K562 (cell line): ENCODE data around the gene VEGFA. TPM values are rescaled to one million over a fixed set of nuclear protein-coding genes. Genes with fewer than 3 reads are reported as not detected.

Experiments used
- ASH1L ChIP-seq: fragments of 450-650 bp; IDR thresholded peaks from 2 replicates; pipeline ENCODE4 v1.6.1; 2018; ENCODE audit warnings: borderline replicate concordance, mild to moderate bottlenecking, low read depth; ENCODE audit not compliant: partially characterized antibody
- DPF2 ChIP-seq: fragments of 450-650 bp; IDR thresholded peaks from 2 replicates; pipeline ENCODE4 v1.6.1; 2016
- GATA2 ChIP-seq: sonication (generic); formaldehyde crosslinking; IDR thresholded peaks from 2 replicates; pipeline ENCODE4 v1.4.0; 2020; ENCODE audit warnings: mild to moderate bottlenecking, missing genetic modification reagents
- GTF2B ChIP-seq: IDR thresholded peaks from 2 replicates; pipeline ENCODE4 v1.6.1; 2011; ENCODE audit not compliant: insufficient read length; ENCODE audit errors: extremely low read depth
- HMG20B ChIP-seq: fragments of 250-450 bp; sonication (Bioruptor Pico); IDR thresholded peaks from 2 replicates; pipeline ENCODE4 v1.5.0; 2021; ENCODE audit warnings: mild to moderate bottlenecking
- HSF4 ChIP-seq: fragments of 250-450 bp; sonication (Bioruptor Pico); IDR thresholded peaks from 2 replicates; pipeline ENCODE4 v2.1.2; 2022; ENCODE audit warnings: mild to moderate bottlenecking, moderate library complexity, borderline replicate concordance
- MAFK ChIP-seq: IDR thresholded peaks from 2 replicates; pipeline ENCODE4 v1.6.1; 2011; ENCODE audit warnings: low read length, improper control_type of control experiment
- NCOA4 ChIP-seq: fragments of 450-650 bp; IDR thresholded peaks from 2 replicates; pipeline ENCODE4 v1.6.1; 2018; ENCODE audit warnings: mild to moderate bottlenecking; ENCODE audit not compliant: partially characterized antibody
- PRPF4 ChIP-seq: fragments of 200-400 bp; formaldehyde crosslinking; IDR thresholded peaks from one replicate; pipeline ENCODE4 v1.6.1; 2017; ENCODE audit warnings: low read length, low read depth, mild to moderate bottlenecking; ENCODE audit not compliant: insufficient read depth, poor library complexity, severe bottlenecking
- PURB ChIP-seq: sonication (generic); formaldehyde crosslinking; IDR thresholded peaks from 2 replicates; pipeline ENCODE4 v1.9.0; 2021; ENCODE audit warnings: low read depth, mild to moderate bottlenecking, missing genetic modification reagents
- RB1 ChIP-seq: fragments of 450-650 bp; IDR thresholded peaks from 2 replicates; pipeline ENCODE4 v1.6.1; 2017; ENCODE audit warnings: low read depth, mild to moderate bottlenecking
- RBM39 ChIP-seq: fragments of 200-400 bp; formaldehyde crosslinking; optimal IDR thresholded peaks from 2 replicates; pipeline ENCODE3; 2018; ENCODE audit warnings: low read depth, low read length
- SMAD3 ChIP-seq: fragments of 450-650 bp; formaldehyde crosslinking; conservative IDR thresholded peaks from 2 replicates; pipeline ENCODE4 v1.4.0; 2020; ENCODE audit warnings: mild to moderate bottlenecking
- SMAD4 ChIP-seq: fragments of 250-450 bp; sonication (Bioruptor Pico); conservative IDR thresholded peaks from 2 replicates; pipeline ENCODE4 v1.8.0; 2021; ENCODE audit warnings: inconsistent platforms, mild to moderate bottlenecking, moderate library complexity
- YBX1 ChIP-seq: fragments of 450-650 bp; IDR thresholded peaks from 2 replicates; pipeline ENCODE4 v1.7.1; 2016; ENCODE audit warnings: mild to moderate bottlenecking
- ZBED1 ChIP-seq: IDR thresholded peaks from 2 replicates; pipeline ENCODE4 v1.6.1; 2014
- ZFP30 ChIP-seq: fragments of 250-450 bp; sonication (Bioruptor Pico); IDR thresholded peaks from 2 replicates; pipeline ENCODE4 v1.8.0; 2022; ENCODE audit warnings: moderate library complexity, mild to moderate bottlenecking, inconsistent platforms, borderline replicate concordance
- ZFP36 ChIP-seq: fragments of 150-350 bp; IDR thresholded peaks from 2 replicates; pipeline ENCODE4 v1.6.1; 2018; ENCODE audit warnings: low read length, low read depth; ENCODE audit not compliant: partially characterized antibody
- ZFPM2 ChIP-seq: fragments of 250-450 bp; sonication (Bioruptor Pico); IDR thresholded peaks from 2 replicates; pipeline ENCODE4 v1.5.1; 2022; ENCODE audit warnings: mild to moderate bottlenecking
- ZNF277 ChIP-seq: fragments of 250-450 bp; sonication (Bioruptor Pico); IDR thresholded peaks from 2 replicates; pipeline ENCODE4 v1.8.0; 2022; ENCODE audit warnings: inconsistent platforms, mild to moderate bottlenecking, moderate library complexity, borderline replicate concordance
- ZNF324 ChIP-seq: fragments of 250-450 bp; sonication (Bioruptor Pico); IDR thresholded peaks from 2 replicates; pipeline ENCODE4 v1.4.0; 2020; ENCODE audit warnings: mild to moderate bottlenecking
- ZNF592 ChIP-seq: fragments of 450-650 bp; IDR thresholded peaks from 2 replicates; pipeline ENCODE4 v1.6.1; 2017; ENCODE audit warnings: antibody characterized with exemption, mild to moderate bottlenecking
- ZNF764 ChIP-seq: fragments of 250-450 bp; sonication (Bioruptor Pico); IDR thresholded peaks from 2 replicates; pipeline ENCODE4 v1.4.0; 2020; ENCODE audit warnings: low read depth, mild to moderate bottlenecking, moderate library complexity
- polyA plus RNA-seq, 8 experiments: library from polyadenylated mRNA; depleted of rRNA in 4 of 8; stranded (reverse) in 5 of 8; unstranded in 3 of 8; fragments of >200 nt; fragmentation: Nextera tagmentation in 2 of 8; fragmentation: Illumina TruSeq in 1 of 8; extraction: Ambion mirVana in 2 of 8; extraction: Trizol in 1 of 8; gene quantifications; 2 replicates each; pipeline versions ENCODE4 v1.2.1 to v1.2.3, GENCODE V29; 2011 to 2014; ENCODE audit warnings: inconsistent platforms in 1 of 8, missing spikeins in 1 of 8
- total RNA-seq, 7 experiments: library from RNA; depleted of rRNA in 6 of 7; stranded (reverse); fragments of >200 nt in 6 of 7; fragmentation: Illumina TruSeq in 2 of 7; extraction: Trizol in 2 of 7; gene quantifications; 2 replicates each; pipeline versions ENCODE4 v1.2.1 to v1.2.3, GENCODE V29; 2011 to 2021; ENCODE audit warnings: low replicate concordance in 1 of 7

The VEGFA gene
- total and polyA plus RNA-seq, 9 of the 15 experiments (the other 6 are each of a cell fraction or from before 2014, with no cell fraction given): 14.0 to 271 (median 124) TPM

GRCh38 chr6:43798688-43799444 lies 28.9 kb downstream of the VEGFA start (continued):
- TF ChIP-seq ZBED1 (no peak), RB1 (no peak), YBX1 (no peak), ASH1L (no peak), ZNF277 (CRISPR knock-in tag) (no peak), GATA2 (CRISPR knock-in tag) (no peak), DPF2 (peak; percentile 98), HMG20B (CRISPR knock-in tag) (no peak), ZFP36 (no peak), ZNF592 (peak; percentile 90), ZNF764 (no peak), ZFPM2 (CRISPR knock-in tag) (no peak), ZFP30 (CRISPR knock-in tag) (no peak), SMAD3 (CRISPR knock-in tag) (no peak), SMAD4 (CRISPR knock-in tag) (peak; percentile 89), GTF2B (no peak), ZNF324 (CRISPR knock-in tag) (no peak), NCOA4 (peak; percentile 32), PRPF4 (no peak), HSF4 (CRISPR knock-in tag) (0 out of 2 replicates have a peak, but pooled peaks have one; percentile 14), MAFK (peak; percentile 50; the same call in 1 of the 2 replicates), RBM39 (no peak), PURB (CRISPR knock-in tag) (no peak)
